Panc1 (cell line): ENCODE measurements around the gene HOXA7. TPM values are rescaled to one million over a fixed set of nuclear protein-coding genes. Genes with fewer than 3 reads are reported as not detected.

Experiments
- ATAC-seq: fragments of 200-7000 bp; cut with Tn5 transposase; 2 replicates; pipeline ENCODE4 v1.9.1; 2020; ENCODE audit warnings: mild to moderate bottlenecking, moderate library complexity
- BruUV-seq: library from RNA; stranded (reverse); fragments of 400-500 nt; replicated peaks from 2 replicates; lab custom pipeline; 2021; lab: Mats Ljungman, UMichigan
- CTCF ChIA-PET: fragments of 300-600 bp; sonication (Branson Sonifier 250); formaldehyde crosslinking; loops from one replicate; lab custom pipeline; 2022; ENCODE audit warnings: antibody characterized with exemption; lab: Charles Lee
- POLR2A ChIA-PET: fragments of 300-600 bp; sonication (Branson Sonifier 250); formaldehyde crosslinking; loops from one replicate; lab custom pipeline; 2022; ENCODE audit warnings: antibody characterized with exemption; lab: Charles Lee
- DNase-seq: peaks from one replicate; pipeline ENCODE4 v3.0.0-alpha.2; 2010; ENCODE audit warnings: low read depth, low spot score
- H3K27ac ChIP-seq: 2 replicates; pipeline ENCODE4 v1.5.1; 2011; ENCODE audit warnings: mild to moderate bottlenecking, low read length, inconsistent platforms
- H3K27me3 ChIP-seq: fragments of 200-500 bp; sonication (Bioruptor generic); 2 replicates; pipeline ENCODE4 v1.6.0; 2014; ENCODE audit warnings: low read length, inconsistent platforms; ENCODE audit not compliant: control insufficient read depth, insufficient read depth
- H3K36me3 ChIP-seq: fragments of 200-500 bp; sonication (Bioruptor generic); 2 replicates; pipeline ENCODE4 v1.5.1; 2014; ENCODE audit warnings: inconsistent platforms, mild to moderate bottlenecking, low read length, moderate library complexity; ENCODE audit not compliant: control insufficient read depth, insufficient read depth
- H3K4me1 ChIP-seq: 2 replicates; pipeline ENCODE4 v1.5.1; 2011; ENCODE audit warnings: inconsistent platforms, mild to moderate bottlenecking, low read length, moderate library complexity; ENCODE audit not compliant: control insufficient read depth, insufficient read depth
- H3K4me3 ChIP-seq, 2 experiments: 2 replicates each; pipeline ENCODE4 v1.5.1; 2011 to 2012; ENCODE audit warnings: low read depth in 2 of 2, low read length in 2 of 2, mild to moderate bottlenecking in 2 of 2, inconsistent platforms in 1 of 2, moderate library complexity in 1 of 2
- H3K9me3 ChIP-seq: fragments of 200-500 bp; sonication (Bioruptor generic); 2 replicates; pipeline ENCODE4 v1.5.1; 2014; ENCODE audit warnings: low read depth, mild to moderate bottlenecking, inconsistent platforms, low read length, moderate library complexity; ENCODE audit not compliant: control insufficient read depth, insufficient read depth
- POLR2AphosphoS5 ChIP-seq: IDR thresholded peaks from 2 replicates; pipeline ENCODE4 v1.6.1; 2012; ENCODE audit warnings: mild to moderate bottlenecking, low read depth, low read length, moderate library complexity
- SIN3A ChIP-seq: IDR thresholded peaks from 2 replicates; pipeline ENCODE4 v1.6.1; 2012; ENCODE audit warnings: low read depth, mild to moderate bottlenecking, low read length, moderate library complexity, borderline replicate concordance; ENCODE audit not compliant: insufficient read depth
- TCF7L2 ChIP-seq: IDR thresholded peaks from 2 replicates; pipeline ENCODE4 v1.6.1; 2011; ENCODE audit warnings: mild to moderate bottlenecking, low read depth, low read length, inconsistent platforms
- in situ Hi-C: cut with HindIII; loops from 2 replicates; pipeline ENCODE4 v1.10.0; 2016; ENCODE audit warnings: low sequenced_read_pairs, low pct_unique_long_range_greater_than_20kb
- intact Hi-C: fragments of 100-400 bp; cut with micrococcal nuclease; formaldehyde crosslinking; loops from one replicate; pipeline ENCODE4 v1.10.0; 2022; ENCODE audit not compliant: unreplicated experiment
- total RNA-seq: library from RNA; stranded (reverse); gene quantifications from one replicate; pipeline ENCODE4 v1.2.1, GENCODE V29; 2021; ENCODE audit not compliant: unreplicated experiment
- TF ChIP-seq, protein P1 (sequence below): fragments of 450-650 bp; IDR thresholded peaks from 2 replicates; pipeline ENCODE4 v1.5.1; 2017; ENCODE audit warnings: mild to moderate bottlenecking
- TF ChIP-seq, protein P2 (sequence below), 2 experiments: IDR thresholded peaks; 2 replicates each; pipeline ENCODE4 v1.6.1; 2011 to 2012; ENCODE audit warnings: low read depth in 2 of 2, control low read depth in 1 of 2, low read length in 1 of 2, mild to moderate bottlenecking in 1 of 2, moderate library complexity in 1 of 2; ENCODE audit not compliant: insufficient read depth in 1 of 2

The HOXA7 gene
- total RNA-seq, 1 experiment from 2014 or later, result not detected

- H3K4me3 ChIP-seq, result no peak overlapping the region
These were observed 20.0 kb upstream of the HOXA7 start for GRCh38 chr7:27176524-27176845.

GRCh38 chr7:27175626-27176523 lies 19.4 kb upstream of the HOXA7 start:
- Histone ChIP-seq H3K9me3 (no peaks in the 10 kb centered on the region), H3K27me3 (no peaks in the 10 kb centered on the region), H3K4me3 (no peak overlapping the region), H3K27ac (no peak overlapping the region), H3K4me1 (peaks cover 11% of the 10 kb centered on the region; the same call in 1 of the 2 replicates), H3K36me3 (no peaks in the 10 kb centered on the region)
- TF ChIP-seq, protein P1, sequence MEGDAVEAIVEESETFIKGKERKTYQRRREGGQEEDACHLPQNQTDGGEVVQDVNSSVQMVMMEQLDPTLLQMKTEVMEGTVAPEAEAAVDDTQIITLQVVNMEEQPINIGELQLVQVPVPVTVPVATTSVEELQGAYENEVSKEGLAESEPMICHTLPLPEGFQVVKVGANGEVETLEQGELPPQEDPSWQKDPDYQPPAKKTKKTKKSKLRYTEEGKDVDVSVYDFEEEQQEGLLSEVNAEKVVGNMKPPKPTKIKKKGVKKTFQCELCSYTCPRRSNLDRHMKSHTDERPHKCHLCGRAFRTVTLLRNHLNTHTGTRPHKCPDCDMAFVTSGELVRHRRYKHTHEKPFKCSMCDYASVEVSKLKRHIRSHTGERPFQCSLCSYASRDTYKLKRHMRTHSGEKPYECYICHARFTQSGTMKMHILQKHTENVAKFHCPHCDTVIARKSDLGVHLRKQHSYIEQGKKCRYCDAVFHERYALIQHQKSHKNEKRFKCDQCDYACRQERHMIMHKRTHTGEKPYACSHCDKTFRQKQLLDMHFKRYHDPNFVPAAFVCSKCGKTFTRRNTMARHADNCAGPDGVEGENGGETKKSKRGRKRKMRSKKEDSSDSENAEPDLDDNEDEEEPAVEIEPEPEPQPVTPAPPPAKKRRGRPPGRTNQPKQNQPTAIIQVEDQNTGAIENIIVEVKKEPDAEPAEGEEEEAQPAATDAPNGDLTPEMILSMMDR, result no peak
- TF ChIP-seq TCF7L2 (no peak), POLR2AphosphoS5 (no peak), SIN3A (no peak)
- TF ChIP-seq, protein P2, sequence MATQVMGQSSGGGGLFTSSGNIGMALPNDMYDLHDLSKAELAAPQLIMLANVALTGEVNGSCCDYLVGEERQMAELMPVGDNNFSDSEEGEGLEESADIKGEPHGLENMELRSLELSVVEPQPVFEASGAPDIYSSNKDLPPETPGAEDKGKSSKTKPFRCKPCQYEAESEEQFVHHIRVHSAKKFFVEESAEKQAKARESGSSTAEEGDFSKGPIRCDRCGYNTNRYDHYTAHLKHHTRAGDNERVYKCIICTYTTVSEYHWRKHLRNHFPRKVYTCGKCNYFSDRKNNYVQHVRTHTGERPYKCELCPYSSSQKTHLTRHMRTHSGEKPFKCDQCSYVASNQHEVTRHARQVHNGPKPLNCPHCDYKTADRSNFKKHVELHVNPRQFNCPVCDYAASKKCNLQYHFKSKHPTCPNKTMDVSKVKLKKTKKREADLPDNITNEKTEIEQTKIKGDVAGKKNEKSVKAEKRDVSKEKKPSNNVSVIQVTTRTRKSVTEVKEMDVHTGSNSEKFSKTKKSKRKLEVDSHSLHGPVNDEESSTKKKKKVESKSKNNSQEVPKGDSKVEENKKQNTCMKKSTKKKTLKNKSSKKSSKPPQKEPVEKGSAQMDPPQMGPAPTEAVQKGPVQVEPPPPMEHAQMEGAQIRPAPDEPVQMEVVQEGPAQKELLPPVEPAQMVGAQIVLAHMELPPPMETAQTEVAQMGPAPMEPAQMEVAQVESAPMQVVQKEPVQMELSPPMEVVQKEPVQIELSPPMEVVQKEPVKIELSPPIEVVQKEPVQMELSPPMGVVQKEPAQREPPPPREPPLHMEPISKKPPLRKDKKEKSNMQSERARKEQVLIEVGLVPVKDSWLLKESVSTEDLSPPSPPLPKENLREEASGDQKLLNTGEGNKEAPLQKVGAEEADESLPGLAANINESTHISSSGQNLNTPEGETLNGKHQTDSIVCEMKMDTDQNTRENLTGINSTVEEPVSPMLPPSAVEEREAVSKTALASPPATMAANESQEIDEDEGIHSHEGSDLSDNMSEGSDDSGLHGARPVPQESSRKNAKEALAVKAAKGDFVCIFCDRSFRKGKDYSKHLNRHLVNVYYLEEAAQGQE (IDR thresholded peaks at IDR 0.05; ENCODE audit: insufficient read depth in 1 of 2, low read depth in 2 of 2, low read length in 1 of 2), result no peak
- ChIA-PET CTCF (no interaction called here), POLR2A (no interaction called here)
- ATAC-seq (no peak), DNase-seq (no peak)
- intact Hi-C loops (no loop called here), in situ Hi-C loops (no loop called here)
- BruUV-seq, result no TSS peak

More at GRCh38 chr7:27176524-27176845, 20.0 kb upstream of the HOXA7 start:
- no TSS peak for BruUV-seq
- intact Hi-C loops (no loop called here), in situ Hi-C loops (no loop called here)
- Histone ChIP-seq H3K4me1 (peaks cover 11% of the 10 kb centered on the region; the same call in 1 of the 2 replicates), H3K27ac (no peak overlapping the region), H3K36me3 (no peaks in the 10 kb centered on the region), H3K27me3 (no peaks in the 10 kb centered on the region), H3K9me3 (no peaks in the 10 kb centered on the region)
- ATAC-seq, result no peak
- no peak for DNase-seq
- TF ChIP-seq, protein P1, result no peak
- no peak for TF ChIP-seq SIN3A
- no peak for TF ChIP-seq POLR2AphosphoS5
- no peak for TF ChIP-seq TCF7L2
- TF ChIP-seq, protein P2 (IDR thresholded peaks at IDR 0.05; ENCODE audit: insufficient read depth in 1 of 2, low read depth in 2 of 2, low read length in 1 of 2), result no peak
- ChIA-PET CTCF (no interaction called here), POLR2A (no interaction called here)
